ENCODE results near the gene ZNF462. TPM values are rescaled to one million over a fixed set of nuclear protein-coding genes. Genes with fewer than 3 reads are reported as not detected.

The ZNF462 gene
- total and polyA plus RNA-seq, 2 donors: 2.0 to 6.6 TPM

GRCh38 chr9:106860721-106861639, 2.0 kb upstream of the ZNF462 start:
- Histone ChIP-seq H3K27me3 (ENCODE audit: control insufficient read depth in 2 of 2, insufficient read depth in 1 of 2, low read length in 1 of 2) (peaks cover 36 to 67% of the 10 kb centered on the region in 2 donors), H3K4me1 (ENCODE audit: control insufficient read depth in 2 of 2, insufficient read depth in 2 of 2, low read length in 2 of 2) (peaks cover 4 to 42% of the 10 kb centered on the region in 2 donors), H3K4me3 (ENCODE audit: low read length in 2 of 2) (peak overlapping the region; percentile 33 to 47), H3K9me3 (ENCODE audit: control insufficient read depth in 2 of 2, insufficient read depth in 1 of 2, low read length in 1 of 2) (peaks cover 0 to 6% of the 10 kb centered on the region in 2 donors), H3K36me3 (ENCODE audit: control insufficient read depth in 2 of 2, insufficient read depth in 2 of 2, low read length in 1 of 2) (no peaks in the 10 kb centered on the region), H3K27ac (ENCODE audit: low read depth in 1 of 2, low read length in 1 of 2) (peak overlapping the region; percentile 3 to 72)
- WGBS: 2% methylated on average over 51 of the region's 51 CpGs
- peak in 2 of 9 donors; percentile 4 to 19 for DNase-seq (ENCODE audit: low read depth in 6 of 9, low spot score in 9 of 9)

GRCh38 chr9:106861640-106862109, 1.3 kb upstream of the ZNF462 start:
- Histone ChIP-seq H3K4me3 (ENCODE audit: low read length in 2 of 2) (peak overlapping the region; percentile 47 to 67), H3K36me3 (ENCODE audit: control insufficient read depth in 2 of 2, insufficient read depth in 2 of 2, low read length in 1 of 2) (no peaks in the 10 kb centered on the region), H3K4me1 (ENCODE audit: control insufficient read depth in 2 of 2, insufficient read depth in 2 of 2, low read length in 2 of 2) (peaks cover 4 to 42% of the 10 kb centered on the region in 2 donors), H3K9me3 (ENCODE audit: control insufficient read depth in 2 of 2, insufficient read depth in 1 of 2, low read length in 1 of 2) (peaks cover 0 to 6% of the 10 kb centered on the region in 2 donors), H3K27me3 (ENCODE audit: control insufficient read depth in 2 of 2, insufficient read depth in 1 of 2, low read length in 1 of 2) (peaks cover 36 to 67% of the 10 kb centered on the region in 2 donors), H3K27ac (ENCODE audit: low read depth in 1 of 2, low read length in 1 of 2) (no peak overlapping the region)
- peak in 1 of 9 donors; percentile 13 for DNase-seq (ENCODE audit: low read depth in 6 of 9, low spot score in 9 of 9)
- WGBS: 3% methylated on average over 15 of the region's 15 CpGs

GRCh38 chr9:106862110-106862820, 701 bp upstream of the ZNF462 start:
- Histone ChIP-seq H3K4me3 (ENCODE audit: low read length in 2 of 2) (peak overlapping the region; percentile 47 to 67), H3K36me3 (ENCODE audit: control insufficient read depth in 2 of 2, insufficient read depth in 2 of 2, low read length in 1 of 2) (no peaks in the 10 kb centered on the region), H3K4me1 (ENCODE audit: control insufficient read depth in 2 of 2, insufficient read depth in 2 of 2, low read length in 2 of 2) (peaks cover 4 to 42% of the 10 kb centered on the region in 2 donors), H3K27me3 (ENCODE audit: control insufficient read depth in 2 of 2, insufficient read depth in 1 of 2, low read length in 1 of 2) (peaks cover 36 to 65% of the 10 kb centered on the region in 2 donors), H3K27ac (ENCODE audit: low read depth in 1 of 2, low read length in 1 of 2) (peak overlapping the region in 1 of 2 donors; percentile 2), H3K9me3 (ENCODE audit: control insufficient read depth in 2 of 2, insufficient read depth in 1 of 2, low read length in 1 of 2) (peaks cover 0 to 6% of the 10 kb centered on the region in 2 donors)
- DNase-seq (ENCODE audit: low read depth in 6 of 9, low spot score in 9 of 9): peak in 2 of 9 donors; percentile 24 to 47
- under 1% methylated on average over 32 of the region's 32 CpGs for WGBS

- 24% methylated on average over 11 of the region's 11 CpGs for WGBS
- Histone ChIP-seq H3K9me3 (ENCODE audit: control insufficient read depth in 2 of 2, insufficient read depth in 1 of 2, low read length in 1 of 2) (peaks cover 0 to 6% of the 10 kb centered on the region in 2 donors), H3K27me3 (ENCODE audit: control insufficient read depth in 2 of 2, insufficient read depth in 1 of 2, low read length in 1 of 2) (peaks cover 27 to 52% of the 10 kb centered on the region in 2 donors), H3K4me3 (ENCODE audit: low read length in 2 of 2) (peak overlapping the region; percentile 47 to 67), H3K36me3 (ENCODE audit: control insufficient read depth in 2 of 2, insufficient read depth in 2 of 2, low read length in 1 of 2) (no peaks in the 10 kb centered on the region), H3K4me1 (ENCODE audit: control insufficient read depth in 2 of 2, insufficient read depth in 2 of 2, low read length in 2 of 2) (peaks cover 4 to 42% of the 10 kb centered on the region in 2 donors), H3K27ac (ENCODE audit: low read depth in 1 of 2, low read length in 1 of 2) (peak overlapping the region; percentile 43 to 76)
- peak in 2 of 9 donors; percentile 10 to 38 for DNase-seq (ENCODE audit: low read depth in 6 of 9, low spot score in 9 of 9)
Measured at GRCh38 chr9:106864373-106865143, 1.6 kb downstream of the ZNF462 start.

GRCh38 chr9:106866243-106866642, 3.3 kb downstream of the ZNF462 start:
- WGBS: 96% methylated on average over 1 of the region's 1 CpG
- Histone ChIP-seq H3K9me3 (ENCODE audit: control insufficient read depth in 2 of 2, insufficient read depth in 1 of 2, low read length in 1 of 2) (no peaks in the 10 kb centered on the region), H3K4me3 (ENCODE audit: low read length in 2 of 2) (no peak overlapping the region), H3K27me3 (ENCODE audit: control insufficient read depth in 2 of 2, insufficient read depth in 1 of 2, low read length in 1 of 2) (peaks cover 10 to 35% of the 10 kb centered on the region in 2 donors), H3K27ac (ENCODE audit: low read depth in 1 of 2, low read length in 1 of 2) (no peak overlapping the region), H3K36me3 (ENCODE audit: control insufficient read depth in 2 of 2, insufficient read depth in 2 of 2, low read length in 1 of 2) (no peaks in the 10 kb centered on the region), H3K4me1 (ENCODE audit: control insufficient read depth in 2 of 2, insufficient read depth in 2 of 2, low read length in 2 of 2) (peaks cover 4 to 27% of the 10 kb centered on the region in 2 donors)
- no peak for DNase-seq (ENCODE audit: low read depth in 6 of 9, low spot score in 9 of 9)

GRCh38 chr9:106867286-106867685, 4.3 kb downstream of the ZNF462 start:
- no peak overlapping the region for H3K27ac ChIP-seq (ENCODE audit: low read depth in 1 of 2, low read length in 1 of 2)
- H3K27me3 ChIP-seq (ENCODE audit: control insufficient read depth in 2 of 2, insufficient read depth in 1 of 2, low read length in 1 of 2): peaks cover under 1 to 25% of the 10 kb centered on the region in 2 donors
- peaks cover 0 to 17% of the 10 kb centered on the region in 2 donors for H3K4me1 ChIP-seq (ENCODE audit: control insufficient read depth in 2 of 2, insufficient read depth in 2 of 2, low read length in 2 of 2)
- 93% methylated on average over 4 of the region's 4 CpGs for WGBS
- no peak for DNase-seq (ENCODE audit: low read depth in 6 of 9, low spot score in 9 of 9)
- no peaks in the 10 kb centered on the region for H3K36me3 ChIP-seq (ENCODE audit: control insufficient read depth in 2 of 2, insufficient read depth in 2 of 2, low read length in 1 of 2)
- no peak overlapping the region for H3K4me3 ChIP-seq (ENCODE audit: low read length in 2 of 2)
- H3K9me3 ChIP-seq (ENCODE audit: control insufficient read depth in 2 of 2, insufficient read depth in 1 of 2, low read length in 1 of 2): no peaks in the 10 kb centered on the region

- 93% methylated on average over 1 of the region's 1 CpG for WGBS
Measured at GRCh38 chr9:106868087-106868486, 5.1 kb downstream of the ZNF462 start.

GRCh38 chr9:106868565-106868964, 5.6 kb downstream of the ZNF462 start:
- no peak overlapping the region for H3K4me3 ChIP-seq (ENCODE audit: low read length in 2 of 2)
- peaks cover 0 to 12% of the 10 kb centered on the region in 2 donors for H3K27me3 ChIP-seq (ENCODE audit: control insufficient read depth in 2 of 2, insufficient read depth in 1 of 2, low read length in 1 of 2)
- H3K4me1 ChIP-seq (ENCODE audit: control insufficient read depth in 2 of 2, insufficient read depth in 2 of 2, low read length in 2 of 2): peaks cover 0 to 14% of the 10 kb centered on the region in 2 donors
- no peaks in the 10 kb centered on the region for H3K36me3 ChIP-seq (ENCODE audit: control insufficient read depth in 2 of 2, insufficient read depth in 2 of 2, low read length in 1 of 2)
- DNase-seq (ENCODE audit: low read depth in 6 of 9, low spot score in 9 of 9): no peak
- WGBS: 95% methylated on average over 5 of the region's 5 CpGs
- H3K9me3 ChIP-seq (ENCODE audit: control insufficient read depth in 2 of 2, insufficient read depth in 1 of 2, low read length in 1 of 2): no peaks in the 10 kb centered on the region
- H3K27ac ChIP-seq (ENCODE audit: low read depth in 1 of 2, low read length in 1 of 2): no peak overlapping the region

More at GRCh38 chr9:106868087-106868486, 5.1 kb downstream of the ZNF462 start:
- Histone ChIP-seq H3K9me3 (ENCODE audit: control insufficient read depth in 2 of 2, insufficient read depth in 1 of 2, low read length in 1 of 2) (no peaks in the 10 kb centered on the region), H3K4me3 (ENCODE audit: low read length in 2 of 2) (no peak overlapping the region), H3K27ac (ENCODE audit: low read depth in 1 of 2, low read length in 1 of 2) (no peak overlapping the region), H3K36me3 (ENCODE audit: control insufficient read depth in 2 of 2, insufficient read depth in 2 of 2, low read length in 1 of 2) (no peaks in the 10 kb centered on the region), H3K27me3 (ENCODE audit: control insufficient read depth in 2 of 2, insufficient read depth in 1 of 2, low read length in 1 of 2) (peaks cover 0 to 17% of the 10 kb centered on the region in 2 donors), H3K4me1 (ENCODE audit: control insufficient read depth in 2 of 2, insufficient read depth in 2 of 2, low read length in 2 of 2) (peaks cover 0 to 15% of the 10 kb centered on the region in 2 donors)
- no peak for DNase-seq (ENCODE audit: low read depth in 6 of 9, low spot score in 9 of 9)

Measured in thymus (tissue), 11 donors.